Measurements from ENCODE around the gene FOXJ3. TPM values are rescaled to one million over a fixed set of nuclear protein-coding genes. Genes with fewer than 3 reads are reported as not detected.

FOXJ3 gene
- total and polyA plus RNA-seq, 2 of the 13 experiments (the other 11 are each of a cell fraction or from before 2014, with no cell fraction given), result 16.6 to 48.5 TPM

DNA sequence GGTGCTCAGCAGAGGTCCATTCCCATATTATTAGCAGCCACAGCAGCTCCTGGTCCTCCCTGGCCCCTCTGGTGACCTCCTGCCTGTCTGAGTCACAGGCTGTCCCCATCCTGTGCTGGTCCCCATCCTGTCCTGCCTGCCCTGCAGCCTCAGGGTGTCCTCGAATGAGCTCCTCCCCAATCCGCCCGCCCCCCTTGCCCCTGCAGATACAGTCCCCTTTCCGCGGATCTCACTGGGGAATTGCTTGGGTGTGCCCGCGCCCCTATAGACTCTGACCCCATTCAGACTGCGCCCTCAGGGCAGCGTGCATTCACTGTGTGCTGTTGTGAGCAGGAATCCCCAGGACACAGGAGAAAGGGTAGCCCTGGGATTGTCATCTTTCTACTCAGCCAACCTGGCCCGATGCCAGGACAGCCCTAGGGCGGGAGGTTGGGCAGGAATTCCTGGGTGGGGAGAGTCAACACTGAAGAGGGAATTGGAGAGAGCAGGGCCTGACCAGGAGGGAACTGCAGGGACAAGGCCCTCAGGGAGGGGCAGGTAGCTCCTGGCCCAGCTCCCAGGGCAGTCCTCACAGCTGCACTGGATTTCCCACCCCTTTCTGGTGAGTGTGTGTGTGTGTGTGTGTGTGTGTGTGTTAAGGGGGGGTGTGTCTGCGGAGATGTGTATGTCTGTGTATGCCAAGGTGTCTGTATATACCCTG is 169.4 kb downstream of the FOXJ3 start (continued):
- TF ChIP-seq ZNF687 (CRISPR knock-in tag; IDR thresholded peaks at IDR 0.05) (peak; percentile 47; the same call in 1 of the 2 replicates), NFIC (IDR thresholded peaks at IDR 0.05; ENCODE audit: low read length) (peak; percentile 53; the same call in 1 of the 2 replicates), NFKBIZ (CRISPR knock-in tag; IDR thresholded peaks at IDR 0.05) (no peak), ISL2 (CRISPR knock-in tag; IDR thresholded peaks at IDR 0.05) (no peak), SRSF1 (optimal IDR thresholded peaks at IDR 0.05; ENCODE audit: low read depth, low read length) (no peak), ZNF607 (CRISPR knock-in tag; IDR thresholded peaks at IDR 0.05; ENCODE audit: borderline replicate concordance) (no peak), SOX6 (IDR thresholded peaks at IDR 0.05) (no peak), SOX6 (CRISPR knock-in tag; IDR thresholded peaks at IDR 0.05) (peak; percentile 36; the same call in 1 of the 2 replicates), MTF1 (CRISPR knock-in tag; IDR thresholded peaks at IDR 0.05) (no peak), SP5 (CRISPR knock-in tag; IDR thresholded peaks at IDR 0.05; ENCODE audit: borderline replicate concordance, low read depth) (peak; percentile 37; the same call in 1 of the 2 replicates), CCDC6 (CRISPR knock-in tag; IDR thresholded peaks at IDR 0.05) (no peak), ZNF337 (CRISPR knock-in tag; IDR thresholded peaks at IDR 0.05; ENCODE audit: borderline replicate concordance, low read depth) (no peak), NBN (conservative IDR thresholded peaks at IDR 0.05) (no peak), CBX2 (IDR thresholded peaks at IDR 0.05; ENCODE audit: low read depth, low read length) (no peak), CBX2 (CRISPR knock-in tag; IDR thresholded peaks at IDR 0.05; ENCODE audit: low read depth) (no peak), ZSCAN21 (CRISPR knock-in tag; IDR thresholded peaks at IDR 0.05; ENCODE audit: borderline replicate concordance) (no peak), EHMT2 (IDR thresholded peaks at IDR 0.05; ENCODE audit: borderline replicate concordance, low read depth, low read length) (no peak), STAG1 (CRISPR knock-in tag; IDR thresholded peaks at IDR 0.05) (no peak), SNAPC2 (CRISPR knock-in tag; IDR thresholded peaks at IDR 0.05) (no peak), SAP130 (CRISPR knock-in tag; IDR thresholded peaks at IDR 0.05; ENCODE audit: low read depth) (peak; percentile 39), POLR2AphosphoS5 (IDR thresholded peaks at IDR 0.05; ENCODE audit: low read depth, low read length) (no peak), ZFP36 (IDR thresholded peaks at IDR 0.05; ENCODE audit: borderline replicate concordance, low read depth, low read length, partially characterized antibody) (no peak)
- TF ChIP-seq, protein P1, sequence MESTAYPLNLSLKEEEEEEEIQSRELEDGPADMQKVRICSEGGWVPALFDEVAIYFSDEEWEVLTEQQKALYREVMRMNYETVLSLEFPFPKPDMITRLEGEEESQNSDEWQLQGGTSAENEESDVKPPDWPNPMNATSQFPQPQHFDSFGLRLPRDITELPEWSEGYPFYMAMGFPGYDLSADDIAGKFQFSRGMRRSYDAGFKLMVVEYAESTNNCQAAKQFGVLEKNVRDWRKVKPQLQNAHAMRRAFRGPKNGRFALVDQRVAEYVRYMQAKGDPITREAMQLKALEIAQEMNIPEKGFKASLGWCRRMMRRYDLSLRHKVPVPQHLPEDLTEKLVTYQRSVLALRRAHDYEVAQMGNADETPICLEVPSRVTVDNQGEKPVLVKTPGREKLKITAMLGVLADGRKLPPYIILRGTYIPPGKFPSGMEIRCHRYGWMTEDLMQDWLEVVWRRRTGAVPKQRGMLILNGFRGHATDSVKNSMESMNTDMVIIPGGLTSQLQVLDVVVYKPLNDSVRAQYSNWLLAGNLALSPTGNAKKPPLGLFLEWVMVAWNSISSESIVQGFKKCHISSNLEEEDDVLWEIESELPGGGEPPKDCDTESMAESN (CRISPR knock-in tag; conservative IDR thresholded peaks at IDR 0.05), result no peak
- TF ChIP-seq, protein P2, sequence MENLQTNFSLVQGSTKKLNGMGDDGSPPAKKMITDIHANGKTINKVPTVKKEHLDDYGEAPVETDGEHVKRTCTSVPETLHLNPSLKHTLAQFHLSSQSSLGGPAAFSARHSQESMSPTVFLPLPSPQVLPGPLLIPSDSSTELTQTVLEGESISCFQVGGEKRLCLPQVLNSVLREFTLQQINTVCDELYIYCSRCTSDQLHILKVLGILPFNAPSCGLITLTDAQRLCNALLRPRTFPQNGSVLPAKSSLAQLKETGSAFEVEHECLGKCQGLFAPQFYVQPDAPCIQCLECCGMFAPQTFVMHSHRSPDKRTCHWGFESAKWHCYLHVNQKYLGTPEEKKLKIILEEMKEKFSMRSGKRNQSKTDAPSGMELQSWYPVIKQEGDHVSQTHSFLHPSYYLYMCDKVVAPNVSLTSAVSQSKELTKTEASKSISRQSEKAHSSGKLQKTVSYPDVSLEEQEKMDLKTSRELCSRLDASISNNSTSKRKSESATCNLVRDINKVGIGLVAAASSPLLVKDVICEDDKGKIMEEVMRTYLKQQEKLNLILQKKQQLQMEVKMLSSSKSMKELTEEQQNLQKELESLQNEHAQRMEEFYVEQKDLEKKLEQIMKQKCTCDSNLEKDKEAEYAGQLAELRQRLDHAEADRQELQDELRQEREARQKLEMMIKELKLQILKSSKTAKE (CRISPR knock-in tag; IDR thresholded peaks at IDR 0.05; ENCODE audit: borderline replicate concordance), result peak; percentile 43; the same call in 1 of the 2 replicates
